Stimulated activated CD4-positive, alpha-beta T cell treated with anti-CD3 and anti-CD28 coated beads, Interleukin-4, amount 100 ng/mL, for 4 hours (primary cell): Measurements from ENCODE around the gene RBFA.

Experiments used
- DNase-seq, 2 experiments: peaks; one replicate each; pipeline ENCODE4 v3.0.0-alpha.2; 2020

RBFA gene

DNA sequence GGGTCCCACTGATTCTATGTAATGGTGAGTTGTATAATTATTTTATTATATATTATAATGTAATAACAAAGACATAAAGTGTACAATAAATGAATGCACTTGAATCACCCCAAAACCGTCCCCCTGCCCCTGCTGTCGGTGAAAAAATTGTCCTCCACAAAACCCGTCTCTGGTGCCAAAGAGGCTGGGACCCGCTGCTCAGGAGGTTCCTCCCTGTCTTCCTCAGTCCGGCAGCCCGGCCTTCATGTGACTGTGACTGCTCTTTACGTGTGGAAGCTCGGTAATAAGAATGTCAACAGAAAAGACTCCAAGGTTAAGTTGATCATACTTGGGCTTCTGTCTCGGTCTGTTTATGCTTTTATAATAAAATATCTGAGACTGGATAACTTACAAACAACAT is 42.1 kb downstream of the RBFA start:
- no peak for DNase-seq

DNA sequence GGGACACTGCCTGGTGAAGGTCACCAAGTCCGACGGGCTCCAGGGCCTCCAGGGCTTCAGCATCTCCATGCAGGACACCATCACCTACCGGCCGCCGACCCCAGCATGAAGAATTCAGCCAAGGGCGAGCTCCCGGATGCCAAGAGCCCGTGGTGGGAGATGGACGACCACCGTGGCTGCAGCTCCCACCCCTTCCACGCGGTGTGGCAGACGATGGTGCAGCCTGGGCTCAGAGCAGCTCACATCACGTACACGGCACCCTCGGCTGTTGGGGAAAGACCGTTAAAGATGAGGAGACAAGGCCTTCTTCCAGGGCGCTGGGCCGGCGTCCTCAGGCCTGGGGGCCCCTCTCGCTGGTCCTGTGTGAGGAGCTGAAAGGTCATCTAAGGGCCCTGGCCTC is 43.6 kb downstream of the RBFA start:
- no peak for DNase-seq
